Fibroblast of lung (primary cell): ENCODE data around the gene B3GNT7.

Experiments used
- EZH2 ChIP-seq: IDR thresholded peaks from 2 replicates; pipeline ENCODE4 v1.5.1; 2012; ENCODE audit warnings: low read length, control low read depth, mild to moderate bottlenecking; ENCODE audit errors: missing control alignments
- TF ChIP-seq, protein P1 (sequence below), 2 donors: IDR thresholded peaks in 1 of 2; conservative IDR thresholded peaks in 1 of 2; 1 replicate in 1 of 2; 2 replicates in 1 of 2; pipeline ENCODE4 v1.5.1; 2011 to 2012; ENCODE audit warnings: low read length in 2 of 2, control low read depth in 1 of 2, inconsistent platforms in 1 of 2, low read depth in 1 of 2, mild to moderate bottlenecking in 1 of 2

GRCh38 chr2:231391981-231392380 lies 3.5 kb upstream of the B3GNT7 start:
- TF ChIP-seq, protein P1, sequence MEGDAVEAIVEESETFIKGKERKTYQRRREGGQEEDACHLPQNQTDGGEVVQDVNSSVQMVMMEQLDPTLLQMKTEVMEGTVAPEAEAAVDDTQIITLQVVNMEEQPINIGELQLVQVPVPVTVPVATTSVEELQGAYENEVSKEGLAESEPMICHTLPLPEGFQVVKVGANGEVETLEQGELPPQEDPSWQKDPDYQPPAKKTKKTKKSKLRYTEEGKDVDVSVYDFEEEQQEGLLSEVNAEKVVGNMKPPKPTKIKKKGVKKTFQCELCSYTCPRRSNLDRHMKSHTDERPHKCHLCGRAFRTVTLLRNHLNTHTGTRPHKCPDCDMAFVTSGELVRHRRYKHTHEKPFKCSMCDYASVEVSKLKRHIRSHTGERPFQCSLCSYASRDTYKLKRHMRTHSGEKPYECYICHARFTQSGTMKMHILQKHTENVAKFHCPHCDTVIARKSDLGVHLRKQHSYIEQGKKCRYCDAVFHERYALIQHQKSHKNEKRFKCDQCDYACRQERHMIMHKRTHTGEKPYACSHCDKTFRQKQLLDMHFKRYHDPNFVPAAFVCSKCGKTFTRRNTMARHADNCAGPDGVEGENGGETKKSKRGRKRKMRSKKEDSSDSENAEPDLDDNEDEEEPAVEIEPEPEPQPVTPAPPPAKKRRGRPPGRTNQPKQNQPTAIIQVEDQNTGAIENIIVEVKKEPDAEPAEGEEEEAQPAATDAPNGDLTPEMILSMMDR (conservative IDR thresholded peaks at IDR 0.05 in 1 of 2, IDR thresholded peaks at IDR 0.05 in 1 of 2; ENCODE audit: low read depth in 1 of 2, low read length in 2 of 2): no peak
- no peak for TF ChIP-seq EZH2
